GM23338 (cell line): Measurements from ENCODE around the gene SSR4. TPM values are rescaled to one million over a fixed set of nuclear protein-coding genes. Genes with fewer than 3 reads are reported as not detected.

Experiments used
- ATAC-seq: fragments of 200-7000 bp; cut with Tn5 transposase; 3 replicates; pipeline ENCODE4 v1.9.1; 2020
- DNase-seq: peaks from one replicate; pipeline ENCODE4 v3.0.0-alpha.2; 2015; ENCODE audit warnings: low spot score
- H2AFZ ChIP-seq: fragments of 200-600 bp; sonication (generic); 2 replicates; pipeline ENCODE4 v1.8.0; 2016; ENCODE audit warnings: antibody characterized with exemption, mild to moderate bottlenecking, moderate library complexity
- H3F3A ChIP-seq: fragments of 200-600 bp; sonication (generic); replicated peaks from 2 replicates; pipeline ENCODE4 v1.8.0; 2017; ENCODE audit warnings: antibody characterized with exemption, mixed run types, low read depth
- H3K27ac ChIP-seq: fragments of 200-600 bp; sonication (generic); 2 replicates; pipeline ENCODE4 v1.6.1; 2016; ENCODE audit warnings: low read depth
- H3K27me3 ChIP-seq: fragments of 200-600 bp; sonication (generic); 2 replicates; pipeline ENCODE4 v1.8.0; 2016; ENCODE audit warnings: mild to moderate bottlenecking, mixed run types, moderate library complexity; ENCODE audit not compliant: insufficient read depth
- H3K36me3 ChIP-seq: fragments of 200-600 bp; sonication (generic); 2 replicates; pipeline ENCODE4 v1.8.0; 2016; ENCODE audit warnings: mild to moderate bottlenecking; ENCODE audit not compliant: insufficient read depth
- H3K4me1 ChIP-seq: fragments of 200-600 bp; sonication (generic); 2 replicates; pipeline ENCODE4 v1.8.0; 2016; ENCODE audit warnings: mild to moderate bottlenecking, moderate library complexity; ENCODE audit not compliant: insufficient read depth
- H3K4me2 ChIP-seq: fragments of 200-600 bp; sonication (generic); 2 replicates; pipeline ENCODE4 v1.7.1; 2017; ENCODE audit warnings: mixed run types
- H3K4me3 ChIP-seq: fragments of 200-600 bp; sonication (generic); 2 replicates; pipeline ENCODE4 v1.6.1; 2016; ENCODE audit warnings: mixed run types
- H3K79me2 ChIP-seq: fragments of 200-600 bp; sonication (generic); replicated peaks from 2 replicates; pipeline ENCODE4 v1.8.0; 2017; ENCODE audit warnings: mild to moderate bottlenecking; ENCODE audit not compliant: insufficient read depth
- H3K9me2 ChIP-seq: fragments of 200-600 bp; sonication (generic); 2 replicates; pipeline ENCODE4 v1.8.0; 2017; ENCODE audit not compliant: insufficient read depth
- H4K20me1 ChIP-seq: fragments of 200-600 bp; sonication (generic); replicated peaks from 2 replicates; pipeline ENCODE4 v1.8.0; 2017; ENCODE audit warnings: mild to moderate bottlenecking; ENCODE audit not compliant: insufficient read depth
- H3K27ac Mint-ChIP-seq: 2 replicates; pipeline ENCODE4 v1.8.0; 2020; ENCODE audit warnings: inconsistent platforms, mild to moderate bottlenecking, moderate library complexity, mixed read lengths
- H3K27me3 Mint-ChIP-seq: 3 replicates; pipeline ENCODE4 v1.8.0; 2022; ENCODE audit warnings: low read depth, mild to moderate bottlenecking, moderate library complexity, mixed read lengths, inconsistent platforms; ENCODE audit not compliant: insufficient read depth, poor library complexity
- H3K36me3 Mint-ChIP-seq: 3 replicates; pipeline ENCODE4 v1.8.0; 2021; ENCODE audit warnings: low read depth, mild to moderate bottlenecking, inconsistent platforms, moderate library complexity, mixed read lengths
- H3K4me1 Mint-ChIP-seq: 3 replicates; pipeline ENCODE4 v1.8.0; 2020; ENCODE audit warnings: mild to moderate bottlenecking, inconsistent platforms, mixed read lengths
- H3K4me3 Mint-ChIP-seq: 3 replicates; pipeline ENCODE4 v1.8.0; 2021; ENCODE audit warnings: moderate library complexity, mild to moderate bottlenecking, inconsistent platforms, mixed read lengths
- H3K9me3 Mint-ChIP-seq: 3 replicates; pipeline ENCODE4 v1.8.0; 2020; ENCODE audit warnings: moderate library complexity, mild to moderate bottlenecking, inconsistent platforms, mixed read lengths
- CTCF ChIP-seq, 2 experiments: fragments of 200-600 bp in 1 of 2; sonication (generic) in 1 of 2; conservative IDR thresholded peaks; 2 replicates each; pipeline versions ENCODE4 v1.5.1 to v1.6.1; 2016 to 2017; ENCODE audit warnings: antibody characterized with exemption in 2 of 2, low read depth in 2 of 2, mild to moderate bottlenecking in 2 of 2, moderate library complexity in 1 of 2
- EZH2 ChIP-seq: fragments of 200-600 bp; sonication (generic); IDR thresholded peaks from one replicate; pipeline ENCODE4 v1.8.0; 2017; ENCODE audit warnings: antibody characterized with exemption, mild to moderate bottlenecking, low read depth; ENCODE audit not compliant: unreplicated experiment
- EZH2phosphoT487 ChIP-seq: fragments of 200-600 bp; sonication (generic); IDR thresholded peaks from one replicate; pipeline ENCODE4 v1.8.1; 2018; ENCODE audit warnings: antibody characterized with exemption; ENCODE audit not compliant: unreplicated experiment
- NANOG ChIP-seq: IDR thresholded peaks from 2 replicates; pipeline ENCODE4 v1.6.1; 2016; ENCODE audit warnings: antibody characterized with exemption, borderline replicate concordance
- REST ChIP-seq: IDR thresholded peaks from one replicate; pipeline ENCODE4 v1.6.1; 2018; ENCODE audit warnings: antibody characterized with exemption; ENCODE audit not compliant: unreplicated experiment
- STAT1 ChIP-seq: IDR thresholded peaks from one replicate; pipeline ENCODE4 v1.6.1; 2016; ENCODE audit warnings: antibody characterized with exemption; ENCODE audit not compliant: unreplicated experiment
- ZNF114 ChIP-seq: fragments of 250-450 bp; sonication (Bioruptor Pico); IDR thresholded peaks from 2 replicates; pipeline ENCODE4 v1.5.0; 2020; ENCODE audit warnings: mild to moderate bottlenecking, moderate library complexity
- ZNF331 ChIP-seq: fragments of 250-450 bp; sonication (Bioruptor Pico); IDR thresholded peaks from 2 replicates; pipeline ENCODE4 v1.5.0; 2020; ENCODE audit warnings: low read depth, mild to moderate bottlenecking, moderate library complexity
- polyA plus RNA-seq: library from polyadenylated mRNA; unstranded; fragments of >200 nt; fragmentation: Nextera tagmentation; extraction: Ambion mirVana; gene quantifications from 2 replicates; pipeline ENCODE4 v1.2.1, GENCODE V29; 2016
- total RNA-seq: library from RNA; depleted of rRNA; stranded (reverse); fragments of >200 nt; shearing (Covaris generic); gene quantifications from 2 replicates; pipeline ENCODE4 v1.2.3, GENCODE V29; 2014
- TF ChIP-seq, protein P1 (sequence below): IDR thresholded peaks from 2 replicates; pipeline ENCODE4 v1.6.1; 2016; ENCODE audit warnings: antibody characterized with exemption
- TF ChIP-seq, protein P2 (sequence below): fragments of 250-450 bp; sonication (Bioruptor Pico); IDR thresholded peaks from 2 replicates; pipeline ENCODE4 v1.5.0; 2020; ENCODE audit warnings: mild to moderate bottlenecking, moderate library complexity

The SSR4 gene
- total and polyA plus RNA-seq, 2 experiments from 2014 or later, result 107 to 352 TPM

- Histone ChIP-seq H3K4me2 (no peak overlapping the region), H3K9me2 (no peaks in the 10 kb centered on the region), H3K27me3 (no peaks in the 10 kb centered on the region), H3K27ac (no peak overlapping the region), H3K79me2 (no peaks in the 10 kb centered on the region), H3K4me3 (no peak overlapping the region), H3F3A (no peaks in the 10 kb centered on the region), H3K36me3 (no peaks in the 10 kb centered on the region), H4K20me1 (no peaks in the 10 kb centered on the region), H3K4me1 (no peaks in the 10 kb centered on the region), H2AFZ (no peak overlapping the region)
- ATAC-seq (no peak), DNase-seq (no peak)
- H3K27me3 Mint-ChIP-seq, result peaks cover 6% of the 10 kb centered on the region
- TF ChIP-seq CTCF (conservative IDR thresholded peaks at IDR 0.05; ENCODE audit: low read depth in 2 of 2) (no peak), REST (no peak), STAT1 (no peak), NANOG (no peak), EZH2phosphoT487 (no peak), EZH2 (no peak), ZNF114 (CRISPR knock-in tag) (no peak), ZNF331 (no peak)
- TF ChIP-seq, protein P1, sequence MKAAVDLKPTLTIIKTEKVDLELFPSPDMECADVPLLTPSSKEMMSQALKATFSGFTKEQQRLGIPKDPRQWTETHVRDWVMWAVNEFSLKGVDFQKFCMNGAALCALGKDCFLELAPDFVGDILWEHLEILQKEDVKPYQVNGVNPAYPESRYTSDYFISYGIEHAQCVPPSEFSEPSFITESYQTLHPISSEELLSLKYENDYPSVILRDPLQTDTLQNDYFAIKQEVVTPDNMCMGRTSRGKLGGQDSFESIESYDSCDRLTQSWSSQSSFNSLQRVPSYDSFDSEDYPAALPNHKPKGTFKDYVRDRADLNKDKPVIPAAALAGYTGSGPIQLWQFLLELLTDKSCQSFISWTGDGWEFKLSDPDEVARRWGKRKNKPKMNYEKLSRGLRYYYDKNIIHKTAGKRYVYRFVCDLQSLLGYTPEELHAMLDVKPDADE, result no peak
- TF ChIP-seq, protein P2, sequence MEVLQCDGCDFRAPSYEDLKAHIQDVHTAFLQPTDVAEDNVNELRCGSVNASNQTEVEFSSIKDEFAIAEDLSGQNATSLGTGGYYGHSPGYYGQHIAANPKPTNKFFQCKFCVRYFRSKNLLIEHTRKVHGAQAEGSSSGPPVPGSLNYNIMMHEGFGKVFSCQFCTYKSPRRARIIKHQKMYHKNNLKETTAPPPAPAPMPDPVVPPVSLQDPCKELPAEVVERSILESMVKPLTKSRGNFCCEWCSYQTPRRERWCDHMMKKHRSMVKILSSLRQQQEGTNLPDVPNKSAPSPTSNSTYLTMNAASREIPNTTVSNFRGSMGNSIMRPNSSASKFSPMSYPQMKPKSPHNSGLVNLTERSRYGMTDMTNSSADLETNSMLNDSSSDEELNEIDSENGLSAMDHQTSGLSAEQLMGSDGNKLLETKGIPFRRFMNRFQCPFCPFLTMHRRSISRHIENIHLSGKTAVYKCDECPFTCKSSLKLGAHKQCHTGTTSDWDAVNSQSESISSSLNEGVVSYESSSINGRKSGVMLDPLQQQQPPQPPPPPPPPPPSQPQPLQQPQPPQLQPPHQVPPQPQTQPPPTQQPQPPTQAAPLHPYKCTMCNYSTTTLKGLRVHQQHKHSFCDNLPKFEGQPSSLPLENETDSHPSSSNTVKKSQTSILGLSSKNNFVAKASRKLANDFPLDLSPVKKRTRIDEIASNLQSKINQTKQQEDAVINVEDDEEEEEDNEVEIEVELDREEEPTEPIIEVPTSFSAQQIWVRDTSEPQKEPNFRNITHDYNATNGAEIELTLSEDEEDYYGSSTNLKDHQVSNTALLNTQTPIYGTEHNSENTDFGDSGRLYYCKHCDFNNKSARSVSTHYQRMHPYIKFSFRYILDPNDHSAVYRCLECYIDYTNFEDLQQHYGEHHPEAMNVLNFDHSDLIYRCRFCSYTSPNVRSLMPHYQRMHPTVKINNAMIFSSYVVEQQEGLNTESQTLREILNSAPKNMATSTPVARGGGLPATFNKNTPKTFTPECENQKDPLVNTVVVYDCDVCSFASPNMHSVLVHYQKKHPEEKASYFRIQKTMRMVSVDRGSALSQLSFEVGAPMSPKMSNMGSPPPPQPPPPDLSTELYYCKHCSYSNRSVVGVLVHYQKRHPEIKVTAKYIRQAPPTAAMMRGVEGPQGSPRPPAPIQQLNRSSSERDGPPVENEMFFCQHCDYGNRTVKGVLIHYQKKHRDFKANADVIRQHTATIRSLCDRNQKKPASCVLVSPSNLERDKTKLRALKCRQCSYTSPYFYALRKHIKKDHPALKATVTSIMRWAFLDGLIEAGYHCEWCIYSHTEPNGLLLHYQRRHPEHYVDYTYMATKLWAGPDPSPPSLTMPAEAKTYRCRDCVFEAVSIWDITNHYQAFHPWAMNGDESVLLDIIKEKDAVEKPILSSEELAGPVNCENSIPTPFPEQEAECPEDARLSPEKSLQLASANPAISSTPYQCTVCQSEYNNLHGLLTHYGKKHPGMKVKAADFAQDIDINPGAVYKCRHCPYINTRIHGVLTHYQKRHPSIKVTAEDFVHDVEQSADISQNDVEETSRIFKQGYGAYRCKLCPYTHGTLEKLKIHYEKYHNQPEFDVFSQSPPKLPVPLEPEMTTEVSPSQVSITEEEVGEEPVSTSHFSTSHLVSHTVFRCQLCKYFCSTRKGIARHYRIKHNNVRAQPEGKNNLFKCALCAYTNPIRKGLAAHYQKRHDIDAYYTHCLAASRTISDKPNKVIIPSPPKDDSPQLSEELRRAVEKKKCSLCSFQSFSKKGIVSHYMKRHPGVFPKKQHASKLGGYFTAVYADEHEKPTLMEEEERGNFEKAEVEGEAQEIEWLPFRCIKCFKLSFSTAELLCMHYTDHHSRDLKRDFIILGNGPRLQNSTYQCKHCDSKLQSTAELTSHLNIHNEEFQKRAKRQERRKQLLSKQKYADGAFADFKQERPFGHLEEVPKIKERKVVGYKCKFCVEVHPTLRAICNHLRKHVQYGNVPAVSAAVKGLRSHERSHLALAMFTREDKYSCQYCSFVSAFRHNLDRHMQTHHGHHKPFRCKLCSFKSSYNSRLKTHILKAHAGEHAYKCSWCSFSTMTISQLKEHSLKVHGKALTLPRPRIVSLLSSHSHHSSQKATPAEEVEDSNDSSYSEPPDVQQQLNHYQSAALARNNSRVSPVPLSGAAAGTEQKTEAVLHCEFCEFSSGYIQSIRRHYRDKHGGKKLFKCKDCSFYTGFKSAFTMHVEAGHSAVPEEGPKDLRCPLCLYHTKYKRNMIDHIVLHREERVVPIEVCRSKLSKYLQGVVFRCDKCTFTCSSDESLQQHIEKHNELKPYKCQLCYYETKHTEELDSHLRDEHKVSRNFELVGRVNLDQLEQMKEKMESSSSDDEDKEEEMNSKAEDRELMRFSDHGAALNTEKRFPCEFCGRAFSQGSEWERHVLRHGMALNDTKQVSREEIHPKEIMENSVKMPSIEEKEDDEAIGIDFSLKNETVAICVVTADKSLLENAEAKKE, result no peak
- no peaks in the 10 kb centered on the region for H3K9me3 Mint-ChIP-seq
- no peak overlapping the region for H3K4me3 Mint-ChIP-seq
- H3K27ac Mint-ChIP-seq, result no peak overlapping the region
- H3K4me1 Mint-ChIP-seq, result peaks cover 7% of the 10 kb centered on the region; the same call in 2 of the 3 replicates
- H3K36me3 Mint-ChIP-seq, result no peaks in the 10 kb centered on the region
These were observed 17.8 kb upstream of the SSR4 start for GRCh38 chrX:153776611-153777045.
